OCI-M2 (cell line): ENCODE results near the gene MRGPRD.

Experiments
- DNase-seq: peaks from one replicate; lab custom pipeline; 2025; ENCODE audit not compliant: unreplicated experiment; lab: John Stamatoyannopoulos, UW

Gene MRGPRD

GRCh38 chr11:68980776-68981065, at the start of gene MRGPRD:
TSS of gene MRGPRD (minus strand) at chr11:68980986. CDS start at chr11:68980986, 0 bp downstream.
- no peak for DNase-seq

DNA sequence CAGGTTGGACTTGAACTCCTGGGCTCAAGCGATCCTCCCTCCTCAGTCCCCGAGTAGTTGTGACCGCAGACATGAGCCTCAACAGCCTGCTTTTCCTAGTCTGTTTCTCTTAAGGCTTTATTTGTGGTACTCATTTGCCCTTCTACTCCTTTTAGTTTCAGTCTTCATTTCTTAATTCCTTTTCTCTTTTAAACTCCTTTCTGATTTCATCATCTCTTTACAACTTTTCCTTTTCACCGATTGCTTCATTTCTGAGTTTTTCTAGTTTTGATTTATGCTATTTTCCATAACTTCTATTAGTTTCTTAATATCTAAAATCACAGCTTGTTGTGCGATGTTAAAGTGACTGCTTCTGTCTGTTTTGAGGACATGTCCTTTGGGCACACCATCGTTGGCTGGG, 49.5 kb upstream of the MRGPRD start:
- DNase-seq: no peak

DNA sequence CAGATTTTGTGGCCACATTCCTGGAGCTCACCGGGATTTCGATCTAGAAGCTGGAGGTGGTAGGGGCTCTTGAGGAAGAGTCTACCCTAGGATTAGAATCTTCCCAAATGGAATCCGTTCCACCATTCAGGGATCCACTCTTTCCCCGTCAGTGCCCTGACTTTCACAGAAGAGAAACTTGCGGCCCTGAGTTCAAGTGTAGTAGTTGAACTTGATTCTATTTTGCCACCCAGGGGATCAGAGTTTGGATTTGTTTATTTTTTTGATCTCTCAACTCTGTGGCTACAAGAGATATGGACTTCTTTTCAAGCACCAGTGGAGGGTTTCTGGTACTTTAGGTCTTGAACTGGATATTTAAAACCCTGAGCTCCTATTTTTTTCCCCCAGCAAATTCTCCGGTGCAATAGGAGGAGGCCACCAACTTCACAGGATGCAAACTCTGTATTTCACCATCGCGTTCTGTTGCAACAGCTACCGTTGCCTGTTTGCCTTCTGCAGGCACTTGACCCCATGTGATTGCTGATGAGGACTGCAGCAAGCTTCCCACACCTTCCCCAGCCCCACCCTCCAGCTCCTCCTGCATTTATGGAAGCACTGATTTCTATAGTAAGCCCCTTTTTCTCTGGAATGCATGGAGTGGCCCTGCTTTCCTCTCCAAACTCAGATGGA, 47.1 kb upstream of the MRGPRD start:
- DNase-seq: no peak

DNA sequence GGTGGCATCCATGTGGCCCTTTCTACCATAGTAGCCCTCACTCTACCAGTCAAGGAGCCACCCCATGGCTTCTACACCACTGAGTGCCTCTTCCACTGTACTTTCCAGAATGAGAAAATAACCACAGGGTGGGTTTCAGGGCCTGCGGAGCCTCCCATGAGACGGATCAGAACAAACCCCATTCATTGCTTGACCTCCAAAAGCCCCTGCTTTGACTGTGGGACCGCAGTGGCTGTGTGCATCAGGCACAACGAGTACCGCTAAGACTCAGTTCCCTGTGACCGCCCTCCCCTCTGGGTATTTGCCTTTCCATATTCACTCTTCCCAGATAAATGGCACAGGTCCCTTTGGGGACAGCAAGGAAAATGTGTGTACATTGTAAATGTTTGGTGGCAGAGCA, 43.7 kb upstream of the MRGPRD start:
- DNase-seq: no peak

- no peak for DNase-seq
Observed at GRCh38 chr11:69022260-69022659, 41.5 kb upstream of the MRGPRD start.

- no peak for DNase-seq
Observed at GRCh38 chr11:69018924-69019323, 38.1 kb upstream of the MRGPRD start.

GRCh38 chr11:69017951-69018350, 37.2 kb upstream of the MRGPRD start:
- DNase-seq: no peak

DNA sequence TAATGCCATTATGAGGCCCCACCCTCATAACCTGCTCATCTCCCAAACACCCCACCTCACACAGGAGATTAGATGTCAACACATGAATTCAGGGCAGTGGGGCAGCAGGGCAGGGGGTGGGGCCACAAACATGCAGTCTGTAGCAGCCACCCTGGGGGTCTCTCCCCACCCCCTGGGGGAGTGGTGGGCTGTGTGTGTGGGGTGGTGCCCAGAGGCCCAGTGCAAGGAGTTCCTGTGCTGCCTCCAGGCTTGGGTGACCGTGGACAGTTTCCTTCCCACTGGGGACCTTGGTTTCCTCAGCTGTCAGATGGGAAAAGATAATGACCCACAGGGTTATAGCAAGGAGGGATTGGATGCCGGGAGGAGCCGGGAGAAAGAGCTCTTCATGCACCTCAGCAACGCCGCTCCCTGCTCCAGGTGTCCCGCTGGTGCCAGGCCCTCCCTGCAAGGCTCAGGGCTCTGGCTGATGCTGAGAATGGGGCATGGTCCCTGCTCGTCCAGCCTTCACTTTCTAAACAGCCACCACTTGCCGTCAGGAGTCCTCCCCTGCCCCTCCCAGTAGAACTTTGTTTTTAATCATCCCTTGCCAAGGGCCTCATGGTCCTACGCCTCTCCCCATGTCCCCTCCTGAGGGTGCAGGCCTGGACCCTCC, 34.2 kb upstream of the MRGPRD start:
- no peak for DNase-seq

- no peak for DNase-seq
Observed at GRCh38 chr11:69014084-69014851, 33.5 kb upstream of the MRGPRD start.

DNA sequence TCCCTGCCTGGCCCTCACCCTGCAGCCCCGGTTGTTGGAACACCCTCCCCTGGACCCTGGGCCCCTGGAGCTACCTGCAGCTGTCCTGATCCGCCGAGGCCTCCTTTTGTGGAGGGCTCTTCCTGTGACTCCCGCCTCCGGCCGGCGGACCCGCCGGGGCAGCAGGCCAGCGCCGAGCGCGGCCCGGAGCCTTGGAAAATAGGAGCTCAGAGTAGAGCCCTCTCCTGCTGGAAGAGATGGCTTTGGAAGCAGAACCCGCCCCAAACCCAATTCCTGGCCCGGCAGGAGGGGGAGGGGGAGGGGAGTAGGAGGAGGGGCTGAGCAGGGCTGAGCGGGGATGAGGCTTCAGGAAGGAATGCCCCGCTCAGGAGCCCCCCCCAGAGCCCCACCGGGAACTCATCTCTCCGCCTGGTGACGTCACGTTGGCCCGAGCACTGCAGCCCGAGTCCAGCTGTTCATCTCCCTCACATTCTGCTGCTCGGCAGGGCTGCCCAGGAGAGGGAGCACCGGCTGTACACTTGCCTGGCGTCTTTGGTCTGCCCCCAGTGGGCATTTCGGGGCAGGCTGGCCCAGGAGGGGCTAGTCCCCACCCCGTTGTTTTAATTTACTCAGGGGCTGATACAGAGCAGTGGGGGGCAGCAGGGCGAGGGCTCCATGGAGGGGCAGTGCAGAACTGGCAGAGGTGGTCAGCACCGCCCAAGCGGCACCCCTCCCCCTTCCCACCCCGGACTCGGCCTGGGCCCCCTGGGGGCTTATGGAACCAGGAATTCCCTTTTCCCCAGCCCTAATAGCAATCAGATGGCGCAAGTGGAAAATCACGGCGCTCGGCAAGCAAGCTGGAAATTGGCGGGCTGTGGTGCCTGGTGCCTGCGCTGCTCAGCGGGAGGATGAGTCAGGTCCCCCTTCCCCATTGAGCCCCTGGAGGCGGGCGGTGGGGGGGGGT, 32.5 kb upstream of the MRGPRD start, which contains the start of gene MRGPRF:
Gene MRGPRF, minus strand, starts transcription at position 238 of the 943 bp plus-strand sequence. CDS start 3,345 bp downstream, outside the sequence.
- DNase-seq: no peak

DNA sequence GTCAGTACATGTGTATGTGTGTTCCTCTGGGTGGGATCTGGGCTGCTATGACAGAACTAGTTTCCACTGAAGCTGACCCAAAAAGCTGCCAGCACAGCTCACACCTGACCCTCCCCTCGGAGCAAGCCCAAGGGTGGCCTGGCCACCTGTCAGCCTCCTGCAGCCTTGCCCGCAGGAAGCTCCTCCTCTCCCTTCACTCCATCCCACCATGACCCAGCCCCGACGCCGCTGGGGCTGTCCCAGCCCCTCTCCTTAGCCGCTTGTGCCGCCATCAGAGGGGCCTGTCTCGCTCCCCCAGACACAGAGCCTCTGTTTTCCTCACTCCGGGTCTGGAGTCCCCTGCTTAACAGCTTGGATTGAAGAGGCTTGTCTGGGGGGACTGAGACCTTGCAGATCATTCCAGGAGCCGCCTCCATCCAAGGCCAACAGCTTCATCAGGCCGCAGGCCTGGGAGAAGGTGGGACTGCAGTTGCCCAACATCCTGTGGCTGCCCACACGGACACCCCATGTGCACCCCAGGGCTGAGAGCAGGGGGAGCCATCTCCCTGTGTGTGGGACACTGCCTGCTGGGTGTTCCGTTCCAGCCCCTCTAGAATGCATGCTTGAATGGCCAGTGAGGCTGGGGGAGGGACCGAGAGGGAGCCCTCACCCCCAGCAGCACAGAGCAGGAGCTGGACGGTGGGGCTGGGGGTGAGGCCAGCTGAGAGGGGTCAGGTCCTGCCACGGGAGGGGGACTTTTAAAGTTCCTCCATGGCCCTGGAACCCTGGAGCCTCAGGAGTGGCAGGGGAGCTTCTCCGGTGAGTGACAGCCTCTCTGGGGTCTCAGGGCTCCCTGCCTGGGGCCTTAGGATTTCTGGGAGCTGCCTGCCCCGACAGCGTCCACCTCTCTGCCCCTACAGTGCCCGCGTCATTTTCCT, 31.6 kb upstream of the MRGPRD start:
- DNase-seq: no peak

DNA sequence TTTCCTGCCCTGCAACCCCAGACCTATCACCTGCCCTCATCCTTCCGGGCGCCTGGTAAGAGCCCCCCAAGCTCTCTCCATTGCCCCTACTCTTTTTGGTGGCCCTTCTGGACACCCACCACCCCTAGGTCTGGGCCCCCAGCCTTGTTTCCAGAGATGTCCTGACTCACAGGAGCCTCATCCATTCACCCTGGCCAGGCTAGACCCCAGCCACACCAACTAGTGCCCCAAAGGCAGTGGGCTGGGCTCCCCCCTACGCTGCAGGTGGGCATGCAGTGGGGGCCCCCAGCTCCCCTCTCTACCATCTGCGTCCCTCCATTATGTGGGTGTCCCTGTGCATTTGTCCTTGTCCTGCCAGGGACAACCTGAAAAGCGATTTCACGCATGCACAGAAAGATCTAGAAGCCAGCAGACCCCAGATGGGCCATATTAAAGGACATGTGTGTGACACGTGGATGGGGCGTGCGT, 30.9 kb upstream of the MRGPRD start:
- no peak for DNase-seq

- DNase-seq: no peak
Observed at GRCh38 chr11:69010964-69011623, 30.3 kb upstream of the MRGPRD start.

GRCh38 chr11:69010361-69010891, 29.6 kb upstream of the MRGPRD start:
- no peak for DNase-seq

DNA sequence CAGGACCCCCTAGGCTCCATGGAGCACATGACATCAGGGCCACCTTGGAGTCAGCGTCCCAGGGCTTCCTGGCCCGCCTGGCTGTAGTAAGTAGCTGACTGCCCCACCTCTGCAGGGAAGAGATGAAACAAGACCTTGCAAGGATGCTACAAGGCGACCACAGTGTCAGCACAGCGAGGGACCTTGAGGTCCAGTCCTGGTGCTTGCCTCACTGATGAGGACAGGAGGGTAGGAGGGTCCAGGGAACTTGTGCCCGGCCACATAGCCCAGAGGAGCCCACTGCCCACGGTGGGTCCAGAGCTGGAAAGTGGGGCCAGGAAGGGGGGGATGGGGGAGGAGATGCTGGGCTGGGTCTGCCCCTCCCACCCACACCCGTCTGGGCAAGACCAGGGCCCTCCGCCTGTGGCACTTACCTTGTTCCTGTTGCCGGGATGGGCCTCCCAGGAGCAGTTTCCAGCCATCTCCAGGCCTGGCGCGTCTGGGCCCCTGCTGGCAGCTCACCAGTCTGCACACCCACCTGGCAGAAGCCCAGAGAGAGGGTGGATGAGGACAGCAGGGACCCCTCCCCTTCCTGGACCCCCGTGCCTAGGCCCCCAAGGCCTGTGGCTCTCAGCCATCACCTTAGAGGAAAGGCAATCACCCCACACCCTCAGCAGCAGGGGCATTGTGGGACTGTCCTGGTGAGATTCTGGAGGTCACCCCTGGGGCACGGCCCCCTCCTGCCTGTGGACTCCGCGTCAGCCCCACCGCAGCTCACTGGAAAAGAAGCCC, 28.8 kb upstream of the MRGPRD start:
- DNase-seq: no peak

- no peak for DNase-seq
Observed at GRCh38 chr11:69008737-69009440, 28.1 kb upstream of the MRGPRD start.

GRCh38 chr11:69007975-69008381, 27.2 kb upstream of the MRGPRD start:
- DNase-seq: no peak

- no peak for DNase-seq
Observed at GRCh38 chr11:69006816-69007215, 26.0 kb upstream of the MRGPRD start.
